SW480 (cell line): ENCODE results near the gene PIGR.
"Not testable (repeated sequence)": the region's sequence is repeated elsewhere in the genome, so short reads cannot be mapped to it uniquely, and the experiment has no call there.

Experiments used
- DNase-seq: peaks from one replicate; pipeline ENCODE4 v3.0.0-alpha.2; 2016; ENCODE audit warnings: low spot score

PIGR gene

DNA sequence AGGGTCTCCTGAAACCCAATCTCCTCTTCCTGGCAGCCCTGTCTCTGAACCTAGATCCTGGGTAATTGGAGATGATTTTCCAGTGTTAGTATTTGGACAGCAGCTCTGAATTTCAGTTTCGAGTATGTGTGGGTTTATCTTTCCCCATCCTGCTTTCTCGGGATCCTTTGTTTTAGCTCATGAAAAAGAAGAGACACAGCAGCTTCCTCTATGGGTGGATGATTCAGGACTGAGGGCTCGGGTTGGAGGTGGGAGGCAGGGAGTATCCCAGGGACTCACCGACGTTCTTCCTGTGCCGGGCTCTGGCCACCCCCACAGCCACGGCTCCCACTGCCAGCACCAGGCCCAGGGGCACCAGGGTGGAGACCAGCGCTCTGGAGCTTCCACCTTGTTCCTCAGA, 14.1 kb downstream of the PIGR start:
- DNase-seq = no peak

DNA sequence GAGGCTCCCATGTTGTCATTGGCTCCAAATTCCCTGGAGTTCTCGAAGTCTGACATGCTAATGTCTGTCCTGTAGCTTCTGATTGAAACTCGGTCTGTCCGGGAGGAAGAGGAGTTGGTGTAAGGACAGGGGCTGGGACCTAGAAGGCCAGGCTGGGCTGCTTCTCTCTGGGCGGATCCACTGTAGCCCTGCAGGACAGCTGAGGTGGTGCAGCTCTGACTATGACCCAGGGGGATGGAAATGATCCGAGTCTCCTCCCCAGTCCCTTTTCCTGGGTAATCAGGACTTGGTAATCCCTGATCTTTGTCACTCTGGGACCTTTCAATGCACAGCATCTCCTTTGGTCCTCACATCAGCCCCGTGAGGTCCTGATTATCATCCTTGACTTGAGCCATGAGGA, 14.6 kb downstream of the PIGR start:
- no peak for DNase-seq

DNA sequence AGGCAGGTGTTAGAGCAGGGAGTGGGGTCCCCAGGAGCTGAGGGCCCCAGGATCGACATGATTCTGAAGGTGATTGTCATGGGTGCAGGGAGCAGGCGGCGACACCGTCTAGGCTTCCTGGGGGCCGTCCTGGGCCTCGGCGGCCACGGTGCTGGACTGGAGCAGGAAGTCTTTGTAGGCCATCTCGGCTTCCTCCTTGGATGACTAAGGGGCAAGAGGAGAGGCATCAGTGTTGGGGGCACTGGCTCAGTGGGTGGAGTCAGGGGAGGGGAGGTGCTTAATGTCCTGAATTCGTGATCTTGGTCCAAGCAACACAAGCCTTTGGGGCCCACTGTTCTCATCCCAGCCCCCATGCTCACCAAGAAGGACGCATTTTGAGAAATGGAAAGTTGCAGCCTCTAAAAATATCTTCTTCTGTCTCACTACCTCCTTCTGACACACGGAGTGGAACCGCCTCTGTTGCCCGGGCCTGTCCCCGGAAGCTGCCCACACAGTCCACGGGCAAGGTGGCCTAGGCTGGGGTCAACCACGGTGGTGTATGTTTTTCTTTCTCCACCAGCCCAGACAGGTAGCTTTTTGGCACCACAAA, 16.0 kb downstream of the PIGR start:
- DNase-seq = no peak

DNA sequence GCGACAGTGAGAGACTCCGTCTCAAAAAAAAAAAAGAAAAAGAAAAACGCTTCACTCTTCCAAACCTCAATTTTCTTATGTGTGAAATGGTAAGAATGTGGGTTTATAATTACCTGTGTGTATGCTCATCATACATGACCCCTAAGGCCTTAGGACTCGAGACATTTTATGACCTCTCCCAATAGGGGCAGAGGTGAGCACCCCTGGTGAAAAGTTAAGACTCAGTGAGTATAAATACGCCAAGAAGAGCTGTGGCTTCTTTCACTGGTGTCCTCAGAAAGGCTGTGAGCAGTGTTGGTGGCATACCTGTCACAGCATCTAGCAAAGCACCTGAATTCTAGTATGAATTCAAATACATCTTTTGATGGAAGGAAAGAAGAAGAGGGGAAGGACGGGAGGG, 16.7 kb downstream of the PIGR start:
- DNase-seq = no peak

DNA sequence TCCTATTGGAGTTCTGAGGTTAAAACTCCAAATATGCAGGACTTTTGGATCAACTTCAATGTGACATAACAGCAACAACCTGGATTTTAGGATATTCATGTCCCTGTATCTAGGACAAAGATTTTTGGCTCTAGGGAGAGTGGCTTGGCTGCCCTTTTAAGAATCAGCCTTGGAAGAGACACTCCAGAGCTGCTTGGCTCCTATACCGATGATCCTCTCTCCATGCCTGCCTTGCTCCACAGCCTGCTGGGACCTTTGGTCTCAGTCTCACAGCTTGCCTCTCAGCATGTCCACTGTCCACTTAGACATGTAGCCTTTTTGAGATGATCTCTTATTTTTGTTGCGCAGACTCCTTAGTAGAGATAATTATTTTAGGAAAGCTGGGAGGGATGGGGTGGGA, 20.0 kb downstream of the PIGR start:
- no peak for DNase-seq

DNA sequence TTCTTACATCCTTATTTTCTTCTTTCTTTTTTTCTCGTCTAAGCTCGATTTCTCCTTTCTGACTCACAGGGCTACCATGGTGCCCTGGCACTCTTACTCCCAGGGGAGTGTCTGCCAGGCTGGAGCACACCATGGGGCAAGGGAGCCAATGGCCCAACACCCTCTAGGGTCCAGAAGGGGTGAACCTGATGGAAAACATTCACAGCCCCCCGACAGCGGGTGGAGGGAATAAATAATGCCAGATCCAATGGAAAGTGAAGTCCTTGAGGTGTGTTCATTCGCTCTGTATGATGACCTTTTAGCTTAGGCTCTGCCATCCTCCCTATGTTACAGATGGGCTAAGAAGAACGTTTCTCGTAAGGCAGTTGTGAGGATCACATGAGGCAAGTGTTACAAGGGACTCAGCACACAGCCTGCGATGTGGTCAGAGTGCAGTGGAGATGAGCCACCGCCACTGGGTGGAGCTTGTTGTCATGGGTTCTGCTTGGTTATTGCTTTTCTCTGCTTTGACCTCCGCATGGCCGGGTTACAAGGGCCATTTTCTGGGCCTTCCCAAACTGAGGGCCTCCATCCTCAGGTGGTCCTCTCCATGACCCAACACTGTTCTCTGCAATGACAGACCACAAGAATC, 21.0 kb downstream of the PIGR start:
- DNase-seq = no peak

DNA sequence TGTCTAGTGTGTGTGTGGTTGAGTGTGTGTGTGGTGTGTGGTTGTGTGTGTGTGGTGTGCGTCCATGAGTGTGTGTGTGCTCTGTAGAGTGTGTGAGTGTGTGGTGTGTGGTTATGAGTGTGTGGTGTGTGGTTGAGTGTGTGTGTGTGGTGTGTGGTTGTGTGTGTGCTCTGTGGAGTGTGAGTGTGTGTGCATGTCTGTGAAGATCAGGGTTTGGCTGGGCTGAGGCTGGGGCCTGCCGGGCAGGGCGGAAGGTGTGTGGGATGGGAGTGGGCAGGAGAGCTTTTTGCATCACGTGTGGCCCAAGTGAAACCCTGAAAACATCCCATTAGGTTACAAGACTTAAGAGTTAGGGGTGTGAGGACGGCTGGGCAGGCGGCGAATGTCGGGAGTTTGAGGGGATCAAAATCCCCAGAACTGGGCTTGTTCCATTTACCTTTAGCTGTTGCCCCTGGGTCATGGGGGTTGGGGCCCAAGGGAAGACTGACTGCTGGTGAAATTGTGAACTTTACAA, 21.6 kb downstream of the PIGR start:
- DNase-seq = no peak

DNA sequence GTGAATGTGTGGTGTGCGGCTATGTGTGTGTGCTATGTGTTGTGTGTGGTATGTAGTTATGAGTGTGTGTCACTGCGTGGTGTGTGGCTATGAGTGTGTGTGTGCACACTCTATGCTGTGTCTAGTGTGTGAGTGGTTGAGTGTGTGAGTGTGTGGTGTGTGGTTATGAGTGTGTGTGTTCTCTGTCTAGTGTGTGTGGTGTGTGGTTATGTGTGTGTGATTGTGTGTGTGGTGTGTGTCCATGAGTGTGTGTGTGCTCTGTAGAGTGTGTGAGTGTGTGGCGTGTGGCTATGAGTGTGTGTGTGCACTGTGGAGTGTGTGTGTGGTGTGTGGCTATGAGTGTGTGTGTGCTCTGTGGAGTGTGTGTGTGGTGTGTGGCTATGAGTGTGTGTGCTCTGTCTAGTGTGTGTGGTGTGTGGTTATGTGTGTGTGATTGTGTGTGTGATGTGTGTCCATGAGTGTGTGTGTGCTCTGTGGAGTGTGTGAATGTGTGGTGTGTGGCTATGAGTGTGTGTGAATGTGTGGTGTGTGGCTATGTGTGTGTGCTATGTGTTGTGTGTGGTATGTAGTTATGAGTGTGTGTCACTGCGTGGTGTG, 22.2 kb downstream of the PIGR start:
- DNase-seq = not testable (repeated sequence)

DNA sequence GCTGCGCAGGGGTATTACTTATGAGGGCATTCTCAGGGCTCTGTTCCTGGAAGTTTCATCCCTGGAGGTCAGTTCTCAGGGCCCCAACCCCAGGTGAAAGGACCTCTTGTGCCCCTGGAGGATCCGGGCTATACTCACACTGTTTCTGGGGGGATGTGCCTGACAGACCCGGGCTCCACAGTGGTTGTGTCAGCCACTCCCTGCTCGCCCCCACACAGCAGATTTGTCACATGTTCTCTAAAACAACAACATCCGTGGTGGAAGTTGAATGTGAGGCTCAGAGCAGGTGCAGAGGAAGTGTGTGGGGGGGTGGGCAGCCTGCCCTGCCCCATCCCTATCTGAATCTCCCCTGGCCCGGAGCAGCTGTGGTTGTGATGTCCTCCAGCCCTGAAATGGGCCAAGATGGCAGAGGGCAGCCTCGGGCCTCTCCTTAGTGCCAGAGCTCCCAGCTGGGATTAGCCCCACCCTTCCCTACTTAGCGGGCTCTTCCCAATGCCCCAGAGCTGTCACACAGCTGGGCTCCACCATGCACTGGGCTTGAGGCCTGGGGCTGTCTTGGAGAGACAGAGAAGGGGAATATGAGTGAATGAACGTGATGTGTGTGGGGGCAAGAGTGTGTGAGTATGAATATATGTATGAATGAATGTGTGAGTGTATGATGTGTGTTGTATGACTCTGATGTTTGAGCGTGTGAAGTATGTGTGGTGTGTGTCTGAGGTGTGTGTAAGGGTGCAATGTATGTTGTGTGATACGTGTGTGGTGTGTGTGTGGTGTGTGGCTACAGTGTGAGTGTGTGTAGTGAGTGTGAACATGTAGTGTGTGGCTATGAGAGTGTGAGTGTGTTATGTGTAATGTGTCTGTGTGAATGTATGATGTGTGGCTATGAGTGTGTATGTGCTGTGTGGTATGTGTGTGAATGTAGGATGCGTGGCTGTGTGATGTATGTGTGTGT, 23.0 kb downstream of the PIGR start:
- no peak for DNase-seq

DNA sequence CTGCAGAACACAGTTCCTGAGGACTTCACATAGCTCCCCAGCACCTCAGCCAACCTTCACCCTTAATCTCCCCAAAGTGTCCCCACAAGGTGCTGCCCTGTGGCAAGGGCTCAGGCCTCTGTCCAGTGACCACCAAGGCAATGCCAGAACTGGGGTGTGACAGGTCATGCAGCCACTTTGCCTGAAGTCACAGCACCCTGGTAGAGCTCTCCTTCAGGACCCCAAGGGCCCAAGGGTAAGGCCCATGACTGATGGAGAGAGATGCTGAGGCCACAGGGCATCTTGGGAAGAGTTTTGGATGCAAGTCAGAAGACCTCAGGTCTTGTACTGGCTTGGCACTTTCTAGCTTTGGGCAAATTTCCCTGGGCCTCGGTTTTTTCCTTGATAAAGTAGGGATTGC, 23.7 kb downstream of the PIGR start:
- DNase-seq = no peak

DNA sequence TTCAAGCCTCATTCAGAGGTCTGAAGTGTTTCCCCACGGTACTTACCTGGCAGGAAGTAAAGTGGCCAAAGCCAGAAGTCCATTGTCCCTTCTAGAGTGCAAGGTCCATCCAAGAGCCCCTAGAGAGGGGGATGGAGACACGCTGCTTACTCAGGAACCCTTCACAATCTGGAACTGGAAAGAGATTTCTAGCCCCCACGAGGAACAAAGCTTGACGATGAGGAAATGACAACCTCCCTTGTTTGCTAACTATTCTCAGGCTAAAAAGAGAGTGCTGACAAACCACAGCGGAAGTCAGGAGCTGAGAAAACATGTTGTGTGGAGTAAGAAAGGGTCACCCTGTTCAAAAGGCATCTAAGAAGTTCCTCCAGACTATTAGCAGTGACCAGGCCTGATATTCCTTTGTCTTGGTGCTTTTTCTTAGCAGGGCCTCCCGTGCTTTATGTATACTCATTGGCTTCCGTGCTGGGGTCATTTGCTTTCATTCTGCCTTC, 24.4 kb downstream of the PIGR start, which contains the start of gene FCMR:
TSS of gene FCMR (minus strand) at position 170 of the 494 bp plus-strand sequence. CDS start at position 83, 87 bp downstream.
- DNase-seq = no peak

DNA sequence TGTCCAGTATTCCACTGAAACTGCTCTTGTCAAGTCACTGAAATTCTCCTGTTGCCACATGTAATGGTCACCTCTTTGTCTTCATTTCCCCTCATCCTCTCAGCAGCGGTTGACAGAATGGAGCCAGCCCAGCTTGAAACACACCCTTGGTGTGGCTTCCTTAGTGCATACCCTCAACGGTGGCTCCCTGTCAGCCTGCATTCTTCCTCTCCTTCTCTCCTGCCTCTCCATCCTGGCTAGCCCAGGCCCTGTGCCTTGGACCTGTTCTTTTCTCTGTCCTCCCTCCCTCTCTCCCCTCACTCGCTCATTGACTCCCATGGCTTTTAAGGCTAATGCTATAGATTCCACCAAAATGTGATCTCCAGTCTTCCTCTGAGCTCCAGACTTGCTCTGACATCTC, 28.2 kb downstream of the PIGR start:
- DNase-seq = no peak

DNA sequence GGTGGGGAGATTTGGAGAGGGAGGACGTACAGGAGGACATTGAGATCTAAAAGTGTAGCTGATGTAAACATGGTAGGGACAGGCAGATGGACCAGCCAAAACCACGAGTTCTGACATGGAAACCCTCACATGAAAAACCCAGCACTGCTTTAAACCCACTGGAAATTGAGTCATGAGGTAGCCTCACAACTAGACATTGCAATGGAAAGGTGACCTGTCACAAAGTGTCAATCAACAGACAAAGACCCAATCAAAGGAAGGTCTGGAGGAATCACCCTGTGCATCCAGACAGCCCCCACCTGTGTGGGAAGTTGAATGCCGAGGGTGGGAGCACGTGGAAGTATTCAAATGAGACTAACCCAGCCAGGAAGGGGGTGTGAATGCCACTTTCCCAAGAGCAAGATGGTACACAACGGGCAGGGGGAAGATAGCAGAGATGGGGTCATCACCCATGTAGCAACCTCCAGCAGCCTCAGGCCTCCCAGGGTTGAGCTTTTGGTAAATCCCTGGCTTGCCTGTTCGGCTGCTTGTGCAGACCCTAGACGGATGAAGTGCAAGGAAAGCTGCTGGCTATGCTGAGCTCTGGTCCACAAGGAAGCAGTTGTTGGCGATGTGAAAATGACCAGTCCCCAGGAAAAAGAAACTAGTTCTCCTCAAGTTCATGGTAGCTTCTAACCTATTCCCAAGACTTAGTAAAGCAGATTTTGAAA, 30.1 kb downstream of the PIGR start:
- DNase-seq = no peak

DNA sequence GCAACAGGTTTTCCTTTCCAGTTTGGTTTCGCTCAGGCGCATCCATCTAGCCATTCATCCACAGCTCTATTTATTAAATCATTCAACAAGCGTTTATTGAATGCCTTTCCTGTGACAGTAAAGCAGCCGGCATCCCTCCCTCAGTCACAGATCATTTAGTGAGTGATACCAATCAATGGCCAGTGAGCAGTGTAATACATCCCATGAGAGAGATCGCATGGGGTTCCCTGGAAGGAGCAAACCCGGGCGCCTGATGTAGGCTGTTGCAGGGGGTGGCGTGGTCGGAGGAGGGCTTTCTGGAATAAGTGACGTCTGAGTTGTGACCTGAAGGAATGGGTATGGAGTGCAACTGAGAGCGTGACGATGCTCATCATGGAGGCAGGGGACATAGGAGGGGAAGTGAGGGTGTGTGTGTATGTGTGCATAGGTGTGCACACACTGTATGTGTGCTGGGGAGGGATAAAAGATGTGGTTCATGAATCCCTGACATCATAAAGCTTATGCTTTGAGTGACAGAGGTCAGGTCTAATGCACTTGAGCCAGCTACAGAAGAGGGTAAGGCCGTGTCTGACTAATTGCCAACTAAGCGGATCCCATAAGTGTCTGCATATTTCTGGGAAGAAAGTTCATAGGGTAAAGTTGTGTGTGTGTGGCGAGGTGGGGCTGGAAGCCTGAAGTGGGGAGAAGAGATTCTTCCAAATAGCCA, 31.1 kb downstream of the PIGR start:
- no peak for DNase-seq

DNA sequence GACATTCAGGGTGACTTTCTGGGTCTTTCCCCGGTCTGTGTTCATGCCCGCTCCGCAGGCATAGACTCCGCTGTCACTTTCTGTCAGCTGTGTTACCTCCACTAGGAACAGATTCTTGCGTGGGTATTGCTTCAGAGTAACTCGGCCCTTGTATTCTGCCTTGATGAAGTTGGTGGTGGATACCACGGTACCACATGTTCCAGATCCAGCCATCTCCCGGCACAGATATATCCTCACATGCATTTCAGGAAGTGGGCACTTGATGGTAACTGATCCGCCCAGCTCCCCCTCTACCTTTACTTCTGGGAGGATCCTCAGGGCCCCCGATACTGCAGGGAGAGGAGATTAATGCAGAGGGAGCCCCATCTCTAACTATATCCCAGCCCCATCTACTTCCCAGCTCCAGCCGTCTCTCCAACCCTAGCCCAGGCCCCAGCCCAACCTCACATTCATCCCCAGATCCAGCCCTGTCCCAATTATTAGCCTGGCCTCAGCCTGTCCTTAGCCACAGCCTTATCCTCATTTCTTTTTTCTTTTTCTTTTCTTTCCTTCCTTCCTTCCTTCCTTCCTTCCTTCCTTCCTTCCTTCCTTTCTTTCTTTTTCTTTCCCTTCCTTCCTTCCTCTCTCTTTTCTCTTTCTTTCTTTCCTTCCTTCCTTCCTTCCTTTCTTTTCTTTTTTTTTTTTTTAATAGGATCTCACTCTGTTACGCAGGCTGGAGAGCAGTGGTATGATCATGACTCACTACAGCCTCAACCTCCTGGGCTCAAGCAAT, 32.3 kb downstream of the PIGR start:
- DNase-seq = no peak

DNA sequence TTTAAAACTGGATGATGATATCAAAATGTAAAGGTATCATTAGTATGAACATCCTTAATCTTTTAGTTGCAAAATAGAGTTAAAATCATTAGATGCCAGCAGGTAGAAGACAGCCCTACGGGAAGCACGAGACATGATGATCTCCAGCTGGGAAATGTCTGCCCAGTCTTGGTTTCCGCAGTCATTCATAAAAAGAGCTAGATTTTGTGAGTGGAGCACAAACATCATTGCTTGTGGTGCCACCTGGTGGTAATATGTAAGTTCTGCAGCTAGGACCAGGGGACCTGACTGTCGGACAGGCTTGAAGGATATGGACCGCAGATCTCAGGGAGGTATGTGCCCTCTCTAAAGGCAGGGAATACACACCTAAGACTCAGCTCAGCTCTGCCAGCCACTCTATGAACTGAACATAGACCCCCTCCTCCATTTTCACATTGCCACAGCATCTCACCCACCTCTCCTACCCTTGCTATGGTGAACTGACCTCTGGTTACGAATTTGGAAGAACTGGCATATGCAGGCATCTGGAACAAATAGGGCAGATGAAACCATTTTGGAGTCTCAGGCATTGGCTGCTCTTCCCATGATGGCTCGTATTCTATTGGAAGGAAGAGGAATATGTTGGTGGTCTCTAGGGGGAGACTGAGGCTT, 33.7 kb downstream of the PIGR start:
- peak; percentile 74 for DNase-seq

DNA sequence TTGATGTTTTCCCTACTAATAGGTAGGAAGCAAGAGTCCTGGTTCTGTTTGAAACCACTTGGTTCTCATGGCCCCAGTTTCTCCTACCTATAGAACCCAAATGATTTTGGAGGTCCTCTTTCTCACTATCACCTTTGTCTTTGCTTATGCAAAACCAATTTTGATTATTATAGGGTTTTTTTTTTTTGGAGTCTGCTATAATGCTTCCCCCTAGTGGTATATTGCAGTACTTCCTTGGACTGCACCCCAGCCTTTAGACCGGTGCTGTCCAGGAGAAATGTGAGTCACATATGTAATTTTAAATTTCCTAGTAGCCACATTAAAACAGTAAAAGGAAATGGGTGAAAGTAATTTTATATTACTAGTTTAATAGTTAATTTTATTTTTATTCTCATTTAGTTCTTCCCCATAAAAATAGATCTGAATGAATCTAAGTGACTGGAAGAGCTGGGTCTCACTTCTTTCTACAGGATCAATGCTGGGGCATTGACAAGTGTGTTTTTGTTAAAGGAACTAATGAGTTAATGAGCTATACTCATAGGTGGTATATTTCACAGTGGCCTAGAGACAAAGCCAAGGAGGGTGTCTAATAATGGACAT, 35.1 kb downstream of the PIGR start:
- DNase-seq = peak; percentile 57

DNA sequence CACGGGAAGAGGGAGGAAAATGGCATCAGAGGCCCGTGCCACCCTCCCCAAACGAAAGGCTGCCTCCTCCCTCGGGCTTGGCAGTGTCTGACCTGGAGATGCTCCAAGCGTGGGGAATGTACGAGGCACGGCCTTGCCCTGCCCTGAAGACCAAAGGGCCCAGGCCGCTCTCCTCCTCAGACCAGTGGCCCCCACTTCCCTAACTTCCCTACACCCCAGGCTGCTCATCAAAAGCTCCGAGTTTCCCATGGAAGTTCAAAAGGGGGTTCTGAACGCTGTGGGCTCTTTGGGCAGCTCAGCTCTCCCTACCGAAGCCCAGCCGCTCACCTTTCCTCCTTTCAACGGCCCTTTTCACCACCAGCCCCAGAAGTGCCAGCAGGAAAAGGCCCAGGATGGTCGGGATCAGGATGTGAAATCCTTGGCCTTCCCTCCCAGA, 36.4 kb downstream of the PIGR start:
- no peak for DNase-seq
